Uterus (tissue), 2 donors: ENCODE results near the gene MPP1.

Experiments used
- POLR2A ChIP-seq, 2 donors: fragments of 450-650 bp; IDR thresholded peaks; one replicate each; pipeline ENCODE4 v1.6.1; 2016; ENCODE audit warnings: antibody characterized with exemption in 2 of 2, mild to moderate bottlenecking in 1 of 2, moderate library complexity in 1 of 2
- TF ChIP-seq, protein P1 (sequence below), 4 experiments: fragments of 200-600 bp in 2 of 4; fragments of 450-650 bp in 2 of 4; sonication (generic) in 2 of 4; IDR thresholded peaks; one replicate each; pipeline ENCODE4 v1.5.1; 2016 to 2019; ENCODE audit warnings: antibody characterized with exemption in 4 of 4, mild to moderate bottlenecking in 2 of 4, moderate library complexity in 1 of 4

DNA sequence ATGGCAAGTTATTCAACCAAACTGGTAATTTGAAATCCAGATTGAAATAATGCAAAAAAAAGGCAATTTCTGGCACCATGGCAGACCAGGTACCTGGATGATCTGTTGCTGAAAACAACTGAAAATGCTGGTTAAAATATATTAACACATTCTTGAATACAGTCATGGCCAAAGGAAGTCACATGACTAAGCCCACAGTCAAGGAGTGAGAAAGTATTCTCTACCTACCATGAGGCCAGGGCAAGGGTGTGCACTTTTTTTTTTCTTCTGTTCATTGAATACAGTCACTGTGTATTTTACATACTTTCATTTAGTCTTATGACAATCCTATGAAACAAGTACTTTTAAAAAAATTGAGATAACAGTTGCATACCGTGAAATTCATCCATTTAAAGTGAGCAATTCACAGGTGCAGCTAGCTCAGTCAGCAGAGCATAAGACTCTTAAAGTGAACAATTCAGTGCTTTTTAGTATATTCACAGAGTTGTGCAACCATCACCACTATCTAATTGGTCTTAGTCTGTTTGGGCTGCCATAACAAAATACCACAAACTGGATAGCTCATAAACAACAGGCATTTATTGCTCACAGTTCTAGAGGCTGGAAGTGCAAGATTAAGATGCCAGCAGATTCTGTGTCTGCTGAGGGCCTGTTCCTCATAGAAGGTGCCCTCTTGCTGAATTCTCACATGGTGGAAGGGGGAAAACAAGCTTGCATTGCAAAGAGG lies 4.8 kb upstream of the MPP1 start:
- TF ChIP-seq, protein P1, sequence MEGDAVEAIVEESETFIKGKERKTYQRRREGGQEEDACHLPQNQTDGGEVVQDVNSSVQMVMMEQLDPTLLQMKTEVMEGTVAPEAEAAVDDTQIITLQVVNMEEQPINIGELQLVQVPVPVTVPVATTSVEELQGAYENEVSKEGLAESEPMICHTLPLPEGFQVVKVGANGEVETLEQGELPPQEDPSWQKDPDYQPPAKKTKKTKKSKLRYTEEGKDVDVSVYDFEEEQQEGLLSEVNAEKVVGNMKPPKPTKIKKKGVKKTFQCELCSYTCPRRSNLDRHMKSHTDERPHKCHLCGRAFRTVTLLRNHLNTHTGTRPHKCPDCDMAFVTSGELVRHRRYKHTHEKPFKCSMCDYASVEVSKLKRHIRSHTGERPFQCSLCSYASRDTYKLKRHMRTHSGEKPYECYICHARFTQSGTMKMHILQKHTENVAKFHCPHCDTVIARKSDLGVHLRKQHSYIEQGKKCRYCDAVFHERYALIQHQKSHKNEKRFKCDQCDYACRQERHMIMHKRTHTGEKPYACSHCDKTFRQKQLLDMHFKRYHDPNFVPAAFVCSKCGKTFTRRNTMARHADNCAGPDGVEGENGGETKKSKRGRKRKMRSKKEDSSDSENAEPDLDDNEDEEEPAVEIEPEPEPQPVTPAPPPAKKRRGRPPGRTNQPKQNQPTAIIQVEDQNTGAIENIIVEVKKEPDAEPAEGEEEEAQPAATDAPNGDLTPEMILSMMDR (IDR thresholded peaks at IDR 0.05) = no peak
- no peak for TF ChIP-seq POLR2A (IDR thresholded peaks at IDR 0.05)
